Omental fat pad (tissue), 4 donors: ENCODE results near the gene ZNF407. TPM values are rescaled to one million over a fixed set of nuclear protein-coding genes. Genes with fewer than 3 reads are reported as not detected.

ENCODE experiments used
- ATAC-seq: fragments of 150-250 bp; one replicate; pipeline ENCODE4 v1.9.1; 2016; ENCODE audit warnings: mild to moderate bottlenecking, moderate library complexity; ENCODE audit not compliant: low FRiP score
- DNase-seq: peaks from one replicate; pipeline ENCODE4 v3.0.0-alpha.2; 2019; ENCODE audit warnings: low spot score
- total RNA-seq, 4 donors: library from RNA; depleted of rRNA; stranded (reverse); fragments of >200 nt; gene quantifications; one replicate each; pipeline ENCODE4 v1.1.0, GENCODE V29; 2016
- TF ChIP-seq, protein P1 (sequence below), 3 donors: fragments of 450-650 bp; IDR thresholded peaks; one replicate each; pipeline ENCODE4 v1.5.1; 2016 to 2017; ENCODE audit warnings: antibody characterized with exemption in 3 of 3, mild to moderate bottlenecking in 3 of 3, moderate library complexity in 2 of 3

Gene ZNF407
- total RNA-seq, 4 donors from 2014 or later = 13.4 to 26.7 (median 19.7) TPM

DNA sequence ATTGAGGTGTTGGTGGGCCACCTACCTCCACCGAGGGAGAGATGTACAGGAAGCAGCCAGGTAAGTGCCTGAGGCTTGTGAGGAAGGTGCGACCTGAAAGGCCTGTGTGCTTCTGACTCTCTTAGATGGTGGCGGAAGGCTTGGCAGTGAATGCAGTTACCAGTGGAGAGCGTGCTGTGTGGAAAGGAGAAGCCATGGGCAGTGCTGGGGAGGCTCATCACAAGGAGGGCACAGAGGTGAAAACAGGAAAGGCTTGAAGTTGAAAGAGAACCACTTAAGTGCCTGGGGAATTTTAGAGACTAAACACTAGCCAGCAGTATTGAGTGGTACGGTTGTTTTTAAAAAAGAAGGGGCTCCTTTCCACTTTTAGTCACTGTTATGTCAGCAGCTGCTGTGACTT is 130.9 kb downstream of the ZNF407 start:
- DNase-seq (no peak), ATAC-seq (no peak)
- TF ChIP-seq, protein P1, sequence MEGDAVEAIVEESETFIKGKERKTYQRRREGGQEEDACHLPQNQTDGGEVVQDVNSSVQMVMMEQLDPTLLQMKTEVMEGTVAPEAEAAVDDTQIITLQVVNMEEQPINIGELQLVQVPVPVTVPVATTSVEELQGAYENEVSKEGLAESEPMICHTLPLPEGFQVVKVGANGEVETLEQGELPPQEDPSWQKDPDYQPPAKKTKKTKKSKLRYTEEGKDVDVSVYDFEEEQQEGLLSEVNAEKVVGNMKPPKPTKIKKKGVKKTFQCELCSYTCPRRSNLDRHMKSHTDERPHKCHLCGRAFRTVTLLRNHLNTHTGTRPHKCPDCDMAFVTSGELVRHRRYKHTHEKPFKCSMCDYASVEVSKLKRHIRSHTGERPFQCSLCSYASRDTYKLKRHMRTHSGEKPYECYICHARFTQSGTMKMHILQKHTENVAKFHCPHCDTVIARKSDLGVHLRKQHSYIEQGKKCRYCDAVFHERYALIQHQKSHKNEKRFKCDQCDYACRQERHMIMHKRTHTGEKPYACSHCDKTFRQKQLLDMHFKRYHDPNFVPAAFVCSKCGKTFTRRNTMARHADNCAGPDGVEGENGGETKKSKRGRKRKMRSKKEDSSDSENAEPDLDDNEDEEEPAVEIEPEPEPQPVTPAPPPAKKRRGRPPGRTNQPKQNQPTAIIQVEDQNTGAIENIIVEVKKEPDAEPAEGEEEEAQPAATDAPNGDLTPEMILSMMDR (IDR thresholded peaks at IDR 0.05) = no peak

- TF ChIP-seq, protein P1 (IDR thresholded peaks at IDR 0.05) = no peak
- ATAC-seq (no peak), DNase-seq (no peak)
These were observed 133.4 kb downstream of the ZNF407 start for GRCh38 chr18:74731097-74731496.

DNA sequence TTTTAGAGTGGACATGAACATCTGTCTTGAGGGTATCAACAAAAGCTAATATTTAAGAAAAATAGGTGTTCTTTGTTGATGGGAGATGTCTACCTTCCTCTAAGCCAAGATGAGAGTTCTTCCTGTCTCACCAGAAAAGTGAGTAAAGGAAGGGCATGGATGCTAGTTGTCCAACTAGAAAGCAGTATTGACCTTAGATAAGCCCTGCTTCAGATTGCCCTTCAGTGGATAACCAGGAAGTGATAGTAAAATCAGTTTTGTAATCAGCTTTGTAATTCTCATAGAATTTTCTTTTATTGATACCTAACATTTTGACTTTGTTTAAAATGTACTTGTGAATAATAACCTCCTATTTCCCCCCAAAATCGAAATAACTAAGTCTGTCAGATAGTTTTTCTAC is 134.7 kb downstream of the ZNF407 start:
- no peak for ATAC-seq

GRCh38 chr18:74733598-74733997 is 135.9 kb downstream of the ZNF407 start:
- DNase-seq (no peak), ATAC-seq (no peak)
- TF ChIP-seq, protein P1 (IDR thresholded peaks at IDR 0.05) = no peak

More for the DNA sequence above, 134.7 kb downstream of the ZNF407 start:
- DNase-seq = no peak
- TF ChIP-seq, protein P1 (IDR thresholded peaks at IDR 0.05) = no peak

DNA sequence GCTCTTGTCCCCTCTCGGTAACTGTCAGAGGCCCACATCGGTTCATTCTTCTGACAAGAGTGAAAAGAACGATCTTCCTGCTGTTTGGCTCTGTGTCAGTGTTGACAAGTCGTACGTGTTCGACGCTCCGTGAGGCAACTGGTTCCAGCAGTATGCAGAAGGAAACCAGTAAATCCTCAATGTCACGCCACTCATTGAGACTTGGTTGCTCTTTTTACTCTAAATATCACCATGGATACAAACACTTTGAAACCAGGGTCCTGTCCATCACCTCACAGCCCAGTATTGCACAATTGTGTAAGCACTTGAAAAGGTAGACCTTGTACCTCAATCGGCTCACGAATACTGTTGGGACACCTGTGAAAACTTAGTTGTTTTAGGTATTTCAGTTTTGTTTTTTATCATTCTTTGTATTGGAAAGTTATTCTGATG is 136.4 kb downstream of the ZNF407 start:
- TF ChIP-seq, protein P1 (IDR thresholded peaks at IDR 0.05) = no peak
- ATAC-seq (no peak), DNase-seq (no peak)

GRCh38 chr18:74739926-74740325 is 142.3 kb downstream of the ZNF407 start:
- no peak for DNase-seq
- ATAC-seq = no peak
- TF ChIP-seq, protein P1 (IDR thresholded peaks at IDR 0.05) = no peak

- ATAC-seq = no peak
- no peak for DNase-seq
- TF ChIP-seq, protein P1 (IDR thresholded peaks at IDR 0.05) = no peak
These were observed 145.0 kb downstream of the ZNF407 start for GRCh38 chr18:74742573-74743243.
